ENCODE results near the gene CEBPA. TPM values are rescaled to one million over a fixed set of nuclear protein-coding genes. Genes with fewer than 3 reads are reported as not detected.

CEBPA gene
- total RNA-seq, 1 experiment from 2014 or later: 3.2 TPM

GRCh38 chr19:33280351-33280921 is 21.9 kb downstream of the CEBPA start:
- Mint-ChIP-seq H3K27ac (peak overlapping the region in 1 of 3 experiments; percentile 29; a peak in 1 of 7 replicates), H3K9me3 (no peaks in the 10 kb centered on the region), H3K27me3 (ENCODE audit: low read depth) (no peaks in the 10 kb centered on the region; the same call in 1 of the 2 replicates), H3K4me3 (no peak overlapping the region), H3K36me3 (ENCODE audit: insufficient read depth in 1 of 3, low read depth in 3 of 3) (no peaks in the 10 kb centered on the region), H3K4me1 (peaks cover 21 to 29% of the 10 kb centered on the region in 2 experiments)
- H2AK5ac ChIP-seq (ENCODE audit: insufficient read length, low read length): no peak overlapping the region
- no peaks in the 10 kb centered on the region for H3K23me2 ChIP-seq (ENCODE audit: insufficient read length, low read depth, low read length, poor library complexity, severe bottlenecking)
- H3K27ac ChIP-seq (ENCODE audit: insufficient read length, low read depth, low read length): no peak overlapping the region
- DNase-seq: no peak
- H3K9me3 ChIP-seq (ENCODE audit: control insufficient read depth, low read depth, low read length): no peaks in the 10 kb centered on the region
- no peak overlapping the region for H3K56ac ChIP-seq (ENCODE audit: insufficient read length, low read depth, low read length)
- no peak for TF ChIP-seq CTCF (conservative IDR thresholded peaks at IDR 0.05)
- H3K4me1 ChIP-seq (ENCODE audit: insufficient read depth, low read length): no peaks in the 10 kb centered on the region
- H2AFZ ChIP-seq (ENCODE audit: low read length): no peak overlapping the region
- no CpG with 5 or more reads among the region's 8 CpGs for WGBS (ENCODE audit: extremely low coverage, insufficient read length, low lambda C conversion rate)
- no peak overlapping the region for H3K4me2 ChIP-seq (ENCODE audit: insufficient read depth, insufficient read length, low read length)
- no peak overlapping the region for H2BK12ac ChIP-seq (ENCODE audit: insufficient read length, low read depth, low read length)
- no peak overlapping the region for H3K4ac ChIP-seq (ENCODE audit: low read depth, low read length)
- no peak overlapping the region for H2BK5ac ChIP-seq (ENCODE audit: insufficient read length, low read length)
- no peaks in the 10 kb centered on the region for H4K20me1 ChIP-seq (ENCODE audit: control insufficient read depth, insufficient read depth, insufficient read length)
- H3K23ac ChIP-seq (ENCODE audit: insufficient read length, low read depth, low read length): no peak overlapping the region
- no peak overlapping the region for H2BK20ac ChIP-seq (ENCODE audit: low read depth, low read length, poor library complexity, severe bottlenecking)
- no peak overlapping the region; the same call in 1 of the 2 replicates for H3K14ac ChIP-seq (ENCODE audit: insufficient read depth, low read length)
- H4K8ac ChIP-seq (replicated peaks; ENCODE audit: insufficient read length, low read depth, low read length): no peak overlapping the region
- H3K79me1 ChIP-seq (ENCODE audit: insufficient read depth, low read depth, low read length, poor library complexity, severe bottlenecking): no peaks in the 10 kb centered on the region
- no peak overlapping the region for H3K9ac ChIP-seq (ENCODE audit: extremely low read depth, insufficient read length, low read length)
- H2BK15ac ChIP-seq (ENCODE audit: low read depth, low read length): no peak overlapping the region
- no peak overlapping the region for H4K91ac ChIP-seq (ENCODE audit: insufficient read length, low read depth, low read length)
- no peaks in the 10 kb centered on the region for H3K79me2 ChIP-seq (ENCODE audit: insufficient read depth, low read length)
- no peak overlapping the region for H3K18ac ChIP-seq (ENCODE audit: insufficient read length, low read depth, low read length)
- no peak overlapping the region for H4K5ac ChIP-seq (ENCODE audit: insufficient read length, low read depth, low read length)
- H3K27me3 ChIP-seq (ENCODE audit: insufficient read depth, low read length): no peaks in the 10 kb centered on the region
- no peak overlapping the region for H2BK120ac ChIP-seq (ENCODE audit: low read depth, low read length, poor library complexity, severe bottlenecking)
- no peak overlapping the region for H3T11ph ChIP-seq (ENCODE audit: low read length)

Data from H9 (cell line).